HCT116 (cell line): ENCODE results near the gene TTC24. TPM values are rescaled to one million over a fixed set of nuclear protein-coding genes. Genes with fewer than 3 reads are reported as not detected.

Source experiments
- ATAC-seq: fragments of 200-7000 bp; cut with Tn5 transposase; 2 replicates; pipeline ENCODE4 v1.9.1; 2020; ENCODE audit warnings: mild to moderate bottlenecking, moderate library complexity
- Bru-seq: library from RNA; stranded (reverse); fragments of 400-500 nt; gene quantifications from one replicate; lab custom pipeline; 2021; lab: Mats Ljungman, UMichigan
- BruChase-seq, 2 experiments: library from RNA; stranded (reverse); fragments of 400-500 nt; gene quantifications; one replicate each; lab custom pipeline; 2021; lab: Mats Ljungman, UMichigan
- BruUV-seq: library from RNA; stranded (reverse); fragments of 400-500 nt; replicated peaks from 2 replicates; lab custom pipeline; 2021; lab: Mats Ljungman, UMichigan
- CTCF ChIA-PET: fragments of 300-600 bp; sonication (Branson Sonifier 250); formaldehyde crosslinking; loops from one replicate; lab custom pipeline; 2021; ENCODE audit warnings: antibody characterized with exemption; lab: Charles Lee
- POLR2A ChIA-PET: fragments of 300-600, 350-600 bp; sonication (Branson Sonifier 250); formaldehyde crosslinking; loops from one replicate; lab custom pipeline; 2021; ENCODE audit warnings: antibody characterized with exemption; lab: Charles Lee
- RAD21 ChIA-PET, 2 experiments: fragments of 300-600 bp; sonication (Branson Sonifier 250); formaldehyde crosslinking; loops; one replicate each; lab custom pipeline; 2023; ENCODE audit warnings: low total read pairs in 2 of 2; ENCODE audit not compliant: uncharacterized antibody in 2 of 2, unreplicated experiment in 2 of 2, low non-redundant PET in 1 of 2; lab: Charles Lee
- DNase-seq: peaks from one replicate; pipeline ENCODE4 v3.0.0-alpha.2; 2010; ENCODE audit warnings: low read depth, low spot score
- H2AFZ ChIP-seq: fragments of 200-600 bp; shearing (Covaris generic), sonication (generic); 2 replicates; pipeline ENCODE4 v1.6.1; 2017; ENCODE audit warnings: low read depth, mixed run types, mixed read lengths, antibody characterized with exemption, low read length; ENCODE audit not compliant: poor library complexity, severe bottlenecking
- H3K27ac ChIP-seq: 2 replicates; pipeline ENCODE4 v1.5.1; 2012; ENCODE audit warnings: low read depth, low read length
- H3K27me3 ChIP-seq: fragments of 200-600 bp; sonication (generic); 2 replicates; pipeline ENCODE4 v1.6.1; 2016; ENCODE audit warnings: mixed run types, low read length, mixed read lengths; ENCODE audit not compliant: insufficient read depth
- H3K36me3 ChIP-seq, 2 experiments: fragments of 200-500 bp in 1 of 2; fragments of 200-600 bp in 1 of 2; sonication (Bioruptor generic) in 1 of 2; sonication (generic) in 1 of 2; 2 replicates each; pipeline versions ENCODE4 v1.5.1 to v1.6.1; 2014 to 2016; ENCODE audit warnings: low read length in 2 of 2, inconsistent platforms in 1 of 2, mixed read lengths in 1 of 2, mixed run types in 1 of 2; ENCODE audit not compliant: insufficient read depth in 2 of 2, control insufficient read depth in 1 of 2
- H3K4me1 ChIP-seq, 2 experiments: fragments of 200-600 bp in 1 of 2; sonication (generic) in 1 of 2; 2 replicates each; pipeline versions ENCODE4 v1.5.1 to v1.6.1; 2012 to 2017; ENCODE audit warnings: low read length in 2 of 2, inconsistent platforms in 1 of 2, mild to moderate bottlenecking in 1 of 2, mixed read lengths in 1 of 2, mixed run types in 1 of 2, moderate library complexity in 1 of 2; ENCODE audit not compliant: insufficient read depth in 2 of 2, control insufficient read depth in 1 of 2
- H3K4me2 ChIP-seq: fragments of 200-600 bp; sonication (generic); 2 replicates; pipeline ENCODE4 v1.6.1; 2017; ENCODE audit warnings: mixed run types, low read length, mixed read lengths
- H3K4me3 ChIP-seq, 2 experiments: fragments of 200-600 bp in 1 of 2; sonication (generic) in 1 of 2; replicated peaks in 1 of 2; 2 replicates each; pipeline ENCODE4 v1.5.1; 2011 to 2016; ENCODE audit warnings: low read length in 2 of 2, control low read depth in 1 of 2, low read depth in 1 of 2, mild to moderate bottlenecking in 1 of 2, mixed read lengths in 1 of 2, mixed run types in 1 of 2
- H3K79me2 ChIP-seq: fragments of 200-600 bp; sonication (generic); 2 replicates; pipeline ENCODE4 v1.6.1; 2017; ENCODE audit warnings: mild to moderate bottlenecking, mixed run types, low read length, moderate library complexity, mixed read lengths; ENCODE audit not compliant: insufficient read depth
- H3K9ac ChIP-seq: fragments of 200-600 bp; sonication (generic); 2 replicates; pipeline ENCODE4 v1.6.1; 2016; ENCODE audit warnings: low read length, mixed read lengths
- H3K9me2 ChIP-seq: fragments of 200-600 bp; sonication (generic), shearing (Covaris generic); 2 replicates; pipeline ENCODE4 v1.6.1; 2017; ENCODE audit warnings: mixed run types, mild to moderate bottlenecking, moderate library complexity; ENCODE audit not compliant: insufficient read depth
- H3K9me3 ChIP-seq, 2 experiments: fragments of 200-500 bp in 1 of 2; fragments of 200-600 bp in 1 of 2; sonication (Bioruptor generic) in 1 of 2; sonication (generic) in 1 of 2; 2 replicates each; pipeline ENCODE4 v1.6.1; 2014 to 2017; ENCODE audit warnings: low read length in 2 of 2, mixed read lengths in 2 of 2, inconsistent platforms in 1 of 2, low read depth in 1 of 2, mild to moderate bottlenecking in 1 of 2, mixed run types in 1 of 2, moderate library complexity in 1 of 2; ENCODE audit not compliant: control insufficient read depth in 1 of 2, insufficient read depth in 1 of 2
- H4K20me1 ChIP-seq: fragments of 200-600 bp; sonication (generic), shearing (Covaris generic); 2 replicates; pipeline ENCODE4 v1.6.1; 2017; ENCODE audit warnings: mixed run types, mild to moderate bottlenecking, moderate library complexity; ENCODE audit not compliant: insufficient read depth
- CBX3 ChIP-seq: IDR thresholded peaks from 2 replicates; pipeline ENCODE4 v1.6.1; 2012; ENCODE audit warnings: low read depth
- EZH2 ChIP-seq: fragments of 200-600 bp; sonication (generic); IDR thresholded peaks from 2 replicates; pipeline ENCODE4 v1.6.1; 2017; ENCODE audit warnings: antibody characterized with exemption, mixed run types
- FOSL1 ChIP-seq: IDR thresholded peaks from 2 replicates; pipeline ENCODE4 v1.6.1; 2012; ENCODE audit warnings: low read depth
- MAX ChIP-seq: IDR thresholded peaks from 2 replicates; pipeline ENCODE4 v1.6.1; 2012
- POLR2A ChIP-seq: IDR thresholded peaks from 2 replicates; pipeline ENCODE4 v1.7.0; 2011; ENCODE audit warnings: borderline replicate concordance; ENCODE audit not compliant: insufficient read depth, insufficient read length; ENCODE audit errors: extremely low read depth
- SIN3A ChIP-seq: IDR thresholded peaks from 2 replicates; pipeline ENCODE4 v1.6.1; 2012; ENCODE audit warnings: low read depth
- SP1 ChIP-seq: IDR thresholded peaks from 2 replicates; pipeline ENCODE4 v1.6.1; 2012; ENCODE audit warnings: low read depth
- SRF ChIP-seq: IDR thresholded peaks from 2 replicates; pipeline ENCODE4 v1.6.1; 2012; ENCODE audit warnings: low read depth
- intact Hi-C: fragments of 100-400 bp; cut with micrococcal nuclease; formaldehyde crosslinking; loops from 2 replicates; pipeline ENCODE4 v1.10.0; 2022
- long read RNA-seq: library from polyadenylated mRNA; unstranded; transcript quantifications from one replicate; pipeline ENCODE4 v2.0.0, GENCODE V29; 2021; ENCODE audit not compliant: unreplicated experiment
- polyA plus RNA-seq: library from polyadenylated mRNA; unstranded; fragments of >200 nt; gene quantifications from 2 replicates; pipeline ENCODE4 v1.2.1, GENCODE V29; 2012; ENCODE audit warnings: missing spikeins
- total RNA-seq: library from RNA; stranded (reverse); gene quantifications from one replicate; pipeline ENCODE4 v1.2.1, GENCODE V29; 2021; ENCODE audit not compliant: unreplicated experiment
- TF ChIP-seq, protein P1 (sequence below): IDR thresholded peaks from 2 replicates; pipeline ENCODE4 v1.6.1; 2012; ENCODE audit warnings: low read depth
- TF ChIP-seq, protein P2 (sequence below): IDR thresholded peaks from 2 replicates; pipeline ENCODE4 v1.6.1; 2011; ENCODE audit warnings: mild to moderate bottlenecking, low read length, moderate library complexity; ENCODE audit not compliant: insufficient replicate concordance; ENCODE audit errors: extremely low read depth

The TTC24 gene
- total RNA-seq (not detected), Bru-seq, nascent RNA (not detected), BruChase-seq, experiment 1, labeled RNA remaining after a 6-hour chase (percentile 12 among the genes with signal in this experiment), BruChase-seq, experiment 2, labeled RNA remaining after a 2-hour chase (not detected)
- polyA plus RNA-seq, result 0.10 and 0.21 TPM in 2 replicates
- long read RNA-seq, result 0 reads

GRCh38 chr1:156579472-156579871, at the start of gene TTC24:
Gene TTC24, plus strand, starts transcription at chr1:156579723. Its CDS starts 1,642 bp downstream, at chr1:156581365.
- Histone ChIP-seq H3K79me2 (no peaks in the 10 kb centered on the region), H3K27me3 (no peaks in the 10 kb centered on the region), H4K20me1 (no peaks in the 10 kb centered on the region)
- CTCF ChIA-PET, result no interaction called here
- TF ChIP-seq SRF, result no peak
- no peak for TF ChIP-seq EZH2
- no peak for TF ChIP-seq CBX3
- no peak for TF ChIP-seq POLR2A
- TF ChIP-seq, protein P1, sequence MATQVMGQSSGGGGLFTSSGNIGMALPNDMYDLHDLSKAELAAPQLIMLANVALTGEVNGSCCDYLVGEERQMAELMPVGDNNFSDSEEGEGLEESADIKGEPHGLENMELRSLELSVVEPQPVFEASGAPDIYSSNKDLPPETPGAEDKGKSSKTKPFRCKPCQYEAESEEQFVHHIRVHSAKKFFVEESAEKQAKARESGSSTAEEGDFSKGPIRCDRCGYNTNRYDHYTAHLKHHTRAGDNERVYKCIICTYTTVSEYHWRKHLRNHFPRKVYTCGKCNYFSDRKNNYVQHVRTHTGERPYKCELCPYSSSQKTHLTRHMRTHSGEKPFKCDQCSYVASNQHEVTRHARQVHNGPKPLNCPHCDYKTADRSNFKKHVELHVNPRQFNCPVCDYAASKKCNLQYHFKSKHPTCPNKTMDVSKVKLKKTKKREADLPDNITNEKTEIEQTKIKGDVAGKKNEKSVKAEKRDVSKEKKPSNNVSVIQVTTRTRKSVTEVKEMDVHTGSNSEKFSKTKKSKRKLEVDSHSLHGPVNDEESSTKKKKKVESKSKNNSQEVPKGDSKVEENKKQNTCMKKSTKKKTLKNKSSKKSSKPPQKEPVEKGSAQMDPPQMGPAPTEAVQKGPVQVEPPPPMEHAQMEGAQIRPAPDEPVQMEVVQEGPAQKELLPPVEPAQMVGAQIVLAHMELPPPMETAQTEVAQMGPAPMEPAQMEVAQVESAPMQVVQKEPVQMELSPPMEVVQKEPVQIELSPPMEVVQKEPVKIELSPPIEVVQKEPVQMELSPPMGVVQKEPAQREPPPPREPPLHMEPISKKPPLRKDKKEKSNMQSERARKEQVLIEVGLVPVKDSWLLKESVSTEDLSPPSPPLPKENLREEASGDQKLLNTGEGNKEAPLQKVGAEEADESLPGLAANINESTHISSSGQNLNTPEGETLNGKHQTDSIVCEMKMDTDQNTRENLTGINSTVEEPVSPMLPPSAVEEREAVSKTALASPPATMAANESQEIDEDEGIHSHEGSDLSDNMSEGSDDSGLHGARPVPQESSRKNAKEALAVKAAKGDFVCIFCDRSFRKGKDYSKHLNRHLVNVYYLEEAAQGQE, result no peak
- TF ChIP-seq, protein P2, sequence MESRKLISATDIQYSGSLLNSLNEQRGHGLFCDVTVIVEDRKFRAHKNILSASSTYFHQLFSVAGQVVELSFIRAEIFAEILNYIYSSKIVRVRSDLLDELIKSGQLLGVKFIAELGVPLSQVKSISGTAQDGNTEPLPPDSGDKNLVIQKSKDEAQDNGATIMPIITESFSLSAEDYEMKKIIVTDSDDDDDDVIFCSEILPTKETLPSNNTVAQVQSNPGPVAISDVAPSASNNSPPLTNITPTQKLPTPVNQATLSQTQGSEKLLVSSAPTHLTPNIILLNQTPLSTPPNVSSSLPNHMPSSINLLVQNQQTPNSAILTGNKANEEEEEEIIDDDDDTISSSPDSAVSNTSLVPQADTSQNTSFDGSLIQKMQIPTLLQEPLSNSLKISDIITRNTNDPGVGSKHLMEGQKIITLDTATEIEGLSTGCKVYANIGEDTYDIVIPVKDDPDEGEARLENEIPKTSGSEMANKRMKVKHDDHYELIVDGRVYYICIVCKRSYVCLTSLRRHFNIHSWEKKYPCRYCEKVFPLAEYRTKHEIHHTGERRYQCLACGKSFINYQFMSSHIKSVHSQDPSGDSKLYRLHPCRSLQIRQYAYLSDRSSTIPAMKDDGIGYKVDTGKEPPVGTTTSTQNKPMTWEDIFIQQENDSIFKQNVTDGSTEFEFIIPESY, result no peak
- no peak for TF ChIP-seq SIN3A
- TF ChIP-seq FOSL1, result no peak
- TF ChIP-seq SP1, result no peak
- no peak for TF ChIP-seq MAX
- TF ChIP-seq, all 23 proteins: peak for 0
- intact Hi-C loops, result no loop called here
- ChIA-PET POLR2A (interaction anchor here (1.2 kb wide), 1 partner anchor 13 kb away, joined by 4 read pairs; no protein-coding TSS in a partner anchor), RAD21 (no interaction called here)
- ATAC-seq (no peak), DNase-seq (no peak)
- no peaks in the 10 kb centered on the region for H3K9me2 ChIP-seq
- no peak within 1 kb of the TSS for H3K9ac ChIP-seq
- H3K4me2 ChIP-seq, result no peak within 1 kb of the TSS
- H3K36me3 ChIP-seq, result no peaks in the 10 kb centered on the region
- no TSS peak for BruUV-seq
- H2AFZ ChIP-seq, result no peak within 1 kb of the TSS
- H3K27ac ChIP-seq, result no peak within 1 kb of the TSS
- no peaks in the 10 kb centered on the region for H3K9me3 ChIP-seq
- no peak within 1 kb of the TSS for H3K4me3 ChIP-seq
- H3K4me1 ChIP-seq, result peaks cover 4 to 9% of the 10 kb centered on the region in 2 experiments
